Caco-2 (cell line): ENCODE data around the gene GRIPAP1. TPM values are rescaled to one million over a fixed set of nuclear protein-coding genes. Genes with fewer than 3 reads are reported as not detected.
A peak's percentile ranks its signal among the peaks of the same experiment; 100 is the strongest.

Experiments
- BruUV-seq: library from RNA; stranded (reverse); fragments of 400-500 nt; replicated peaks from 2 replicates; lab custom pipeline; 2021; lab: Mats Ljungman, UMichigan
- CTCF ChIA-PET: fragments of 300-600 bp; sonication (Branson Sonifier 250); formaldehyde crosslinking; loops from one replicate; lab custom pipeline; 2022; ENCODE audit warnings: antibody characterized with exemption; lab: Charles Lee
- POLR2A ChIA-PET: fragments of 300-600 bp; sonication (Branson Sonifier 250); formaldehyde crosslinking; loops from one replicate; lab custom pipeline; 2022; ENCODE audit warnings: antibody characterized with exemption; lab: Charles Lee
- DNase-seq, 2 experiments: peaks; one replicate each; pipeline versions ENCODE4 v3.0.0 to v3.0.0-alpha.2; 2020 to 2022
- H3K27me3 ChIP-seq: replicated peaks from 2 replicates; pipeline ENCODE4 v1.6.0; 2011; ENCODE audit warnings: low read length; ENCODE audit not compliant: control insufficient read depth, insufficient read depth
- H3K36me3 ChIP-seq: 2 replicates; pipeline ENCODE4 v1.5.1; 2011; ENCODE audit warnings: low read length; ENCODE audit not compliant: control insufficient read depth, insufficient read depth
- H3K4me1 ChIP-seq: fragments of 250-450 bp; sonication (Bioruptor Pico); 2 replicates; pipeline ENCODE4 v1.5.1; 2020; ENCODE audit warnings: mild to moderate bottlenecking
- H3K4me3 ChIP-seq: 2 replicates; pipeline ENCODE4 v1.5.1; 2011; ENCODE audit warnings: low read depth, mild to moderate bottlenecking, control low read depth, low read length
- H3K9me3 ChIP-seq: fragments of 250-450 bp; sonication (Bioruptor Pico); 2 replicates; pipeline ENCODE4 v1.5.1; 2020; ENCODE audit warnings: mild to moderate bottlenecking, moderate library complexity
- H3K27ac Mint-ChIP-seq: one replicate; pipeline ENCODE4 v1.8.0; 2022; ENCODE audit warnings: mixed read lengths; ENCODE audit not compliant: unreplicated experiment
- H3K27me3 Mint-ChIP-seq: one replicate; pipeline ENCODE4 v1.8.0; 2022; ENCODE audit warnings: mixed read lengths; ENCODE audit not compliant: insufficient read depth, unreplicated experiment
- H3K36me3 Mint-ChIP-seq: one replicate; pipeline ENCODE4 v1.8.0; 2022; ENCODE audit warnings: mild to moderate bottlenecking, mixed read lengths; ENCODE audit not compliant: insufficient read depth, unreplicated experiment
- H3K4me1 Mint-ChIP-seq: one replicate; pipeline ENCODE4 v1.8.0; 2022; ENCODE audit warnings: low read depth, mixed read lengths; ENCODE audit not compliant: unreplicated experiment
- H3K4me3 Mint-ChIP-seq: one replicate; pipeline ENCODE4 v1.8.0; 2022; ENCODE audit warnings: mild to moderate bottlenecking, moderate library complexity, mixed read lengths; ENCODE audit not compliant: unreplicated experiment
- H3K9me3 Mint-ChIP-seq: one replicate; pipeline ENCODE4 v1.8.0; 2022; ENCODE audit warnings: mixed read lengths; ENCODE audit not compliant: unreplicated experiment
- CTCF ChIP-seq, 2 experiments: fragments of 200-600 bp in 1 of 2; IDR thresholded peaks; 1 replicate in 1 of 2; 2 replicates in 1 of 2; pipeline versions ENCODE4 v1.5.1 to v1.8.0; 2011 to 2022; ENCODE audit warnings: antibody characterized with exemption in 1 of 2, control low read depth in 1 of 2, inconsistent platforms in 1 of 2, low read depth in 1 of 2, low read length in 1 of 2, mild to moderate bottlenecking in 1 of 2, moderate library complexity in 1 of 2; ENCODE audit not compliant: insufficient read depth in 1 of 2, severe bottlenecking in 1 of 2, unreplicated experiment in 1 of 2
- intact Hi-C: fragments of 100-400 bp; cut with micrococcal nuclease; formaldehyde crosslinking; loops from one replicate; pipeline ENCODE4 v1.10.0; 2022; ENCODE audit not compliant: unreplicated experiment
- total RNA-seq: library from RNA; stranded (reverse); gene quantifications from 2 replicates; pipeline ENCODE4 v1.2.3, GENCODE V29; 2022

GRIPAP1 gene
- total RNA-seq, 1 experiment from 2014 or later = 43.6 TPM

- intact Hi-C loops = no loop called here
- Mint-ChIP-seq H3K36me3 (peaks cover 9% of the 10 kb centered on the region), H3K27ac (no peak overlapping the region), H3K4me3 (peak overlapping the region; percentile 48), H3K4me1 (peaks cover 7% of the 10 kb centered on the region), H3K9me3 (no peaks in the 10 kb centered on the region), H3K27me3 (no peaks in the 10 kb centered on the region)
- no peaks in the 10 kb centered on the region for H3K36me3 ChIP-seq
- ChIA-PET CTCF (no interaction called here), POLR2A (no interaction called here)
- H3K4me1 ChIP-seq = no peaks in the 10 kb centered on the region
- H3K9me3 ChIP-seq = no peaks in the 10 kb centered on the region
- TF ChIP-seq CTCF (IDR thresholded peaks at IDR 0.05; ENCODE audit: insufficient read depth in 1 of 2, low read depth in 1 of 2, low read length in 1 of 2, severe bottlenecking in 1 of 2, unreplicated experiment in 1 of 2) = no peak
- BruUV-seq = no TSS peak
- no peak overlapping the region for H3K4me3 ChIP-seq
- DNase-seq = no peak
- no peaks in the 10 kb centered on the region for H3K27me3 ChIP-seq
These were observed 1.6 kb upstream of the GRIPAP1 start for GRCh38 chrX:49003696-49004095.

- no peak for TF ChIP-seq CTCF (IDR thresholded peaks at IDR 0.05; ENCODE audit: insufficient read depth in 1 of 2, low read depth in 1 of 2, low read length in 1 of 2, severe bottlenecking in 1 of 2, unreplicated experiment in 1 of 2)
- Mint-ChIP-seq H3K36me3 (peaks cover 27% of the 10 kb centered on the region), H3K9me3 (no peaks in the 10 kb centered on the region), H3K4me3 (peak overlapping the region; percentile 98), H3K4me1 (peaks cover 10% of the 10 kb centered on the region), H3K27ac (peak overlapping the region; percentile 94), H3K27me3 (no peaks in the 10 kb centered on the region)
- Histone ChIP-seq H3K4me1 (no peaks in the 10 kb centered on the region), H3K4me3 (peak overlapping the region; percentile 50), H3K9me3 (no peaks in the 10 kb centered on the region), H3K36me3 (no peaks in the 10 kb centered on the region), H3K27me3 (no peaks in the 10 kb centered on the region)
- TSS peak; percentile 45 for BruUV-seq
- CTCF ChIA-PET = interaction anchor here (1.2 kb wide), 1 partner anchor 268 kb away, joined by 3 read pairs; the partner anchor contains the start of gene PPP1R3F
- DNase-seq = no peak
- intact Hi-C loops = loop anchor here (1.0 kb wide), 1 partner anchor 42 kb away; the partner anchor contains the start of gene TFE3
- POLR2A ChIA-PET = interaction anchor here (0.7 to 0.8 kb wide), 2 partner anchors 44 to 154 kb away, joined by 3 to 5 read pairs; partner anchors contain the start of gene OTUD5
These were observed 458 bp downstream of the GRIPAP1 start for GRCh38 chrX:49001521-49002090.

GRCh38 chrX:49000636-49001035 is 1.4 kb downstream of the GRIPAP1 start:
- no peak overlapping the region for H3K4me3 ChIP-seq
- ChIA-PET POLR2A (no interaction called here), CTCF (no interaction called here)
- Mint-ChIP-seq H3K4me1 (peaks cover 10% of the 10 kb centered on the region), H3K27ac (no peak overlapping the region), H3K4me3 (no peak overlapping the region), H3K27me3 (no peaks in the 10 kb centered on the region), H3K36me3 (peaks cover 27% of the 10 kb centered on the region), H3K9me3 (no peaks in the 10 kb centered on the region)
- BruUV-seq = no TSS peak
- no peak for DNase-seq
- no peaks in the 10 kb centered on the region for H3K36me3 ChIP-seq
- H3K9me3 ChIP-seq = no peaks in the 10 kb centered on the region
- H3K27me3 ChIP-seq = no peaks in the 10 kb centered on the region
- intact Hi-C loops = no loop called here
- TF ChIP-seq CTCF (IDR thresholded peaks at IDR 0.05; ENCODE audit: insufficient read depth in 1 of 2, low read depth in 1 of 2, low read length in 1 of 2, severe bottlenecking in 1 of 2, unreplicated experiment in 1 of 2) = no peak
- H3K4me1 ChIP-seq = no peaks in the 10 kb centered on the region
